HPDE6-E6E7 (cell line): ENCODE results near the gene SMARCAL1.
"Not testable (repeated sequence)": the region's sequence is repeated elsewhere in the genome, so short reads cannot be mapped to it uniquely, and the experiment has no call there.

Experiments
- DNase-seq: peaks from one replicate; pipeline ENCODE4 v3.0.0; 2011; ENCODE audit warnings: missing footprints; ENCODE audit errors: extremely low spot score

SMARCAL1 gene

GRCh38 chr2:216502381-216503158 is 90.3 kb downstream of the SMARCAL1 start:
- no peak for DNase-seq

GRCh38 chr2:216503159-216503629 is 90.9 kb downstream of the SMARCAL1 start:
- DNase-seq: no peak

- no peak for DNase-seq
Observed at GRCh38 chr2:216503697-216504375, 91.6 kb downstream of the SMARCAL1 start.

- DNase-seq: no peak
Observed at GRCh38 chr2:216504376-216504762, 92.1 kb downstream of the SMARCAL1 start.

GRCh38 chr2:216505133-216506106 is 93.1 kb downstream of the SMARCAL1 start:
- DNase-seq: no peak

- DNase-seq: no peak
Observed at GRCh38 chr2:216507220-216508160, 95.2 kb downstream of the SMARCAL1 start.

- DNase-seq: no peak
Observed at GRCh38 chr2:216508229-216508628, 95.9 kb downstream of the SMARCAL1 start.

- DNase-seq: peak; percentile 39
Observed at GRCh38 chr2:216516730-216517350, 104.6 kb downstream of the SMARCAL1 start.

GRCh38 chr2:216517447-216518225 is 105.4 kb downstream of the SMARCAL1 start:
- DNase-seq: no peak

- DNase-seq: not testable (repeated sequence)
Observed at GRCh38 chr2:216518566-216519119, 106.4 kb downstream of the SMARCAL1 start.

- DNase-seq: peak; percentile 48
Observed at GRCh38 chr2:216519154-216519762, 107.0 kb downstream of the SMARCAL1 start.

- no peak for DNase-seq
Observed at GRCh38 chr2:216520112-216520511, 107.8 kb downstream of the SMARCAL1 start.

- no peak for DNase-seq
Observed at GRCh38 chr2:216522892-216523502, 110.7 kb downstream of the SMARCAL1 start.

- no peak for DNase-seq
Observed at GRCh38 chr2:216525972-216526371, 113.7 kb downstream of the SMARCAL1 start.

- no peak for DNase-seq
Observed at GRCh38 chr2:216526939-216527338, 114.7 kb downstream of the SMARCAL1 start.

- no peak for DNase-seq
Observed at GRCh38 chr2:216527600-216527999, 115.3 kb downstream of the SMARCAL1 start.

- DNase-seq: no peak
Observed at GRCh38 chr2:216532562-216532961, 120.3 kb downstream of the SMARCAL1 start.
